Gastroesophageal sphincter (tissue), 4 donors: ENCODE results near the gene TTC7B. TPM values are rescaled to one million over a fixed set of nuclear protein-coding genes. Genes with fewer than 3 reads are reported as not detected.
"Not testable (repeated sequence)": the region's sequence is repeated elsewhere in the genome, so short reads cannot be mapped to it uniquely, and the experiment has no call there.

ENCODE experiments used
- ATAC-seq: fragments of 150-250 bp; one replicate; pipeline ENCODE4 v1.9.1; 2016; ENCODE audit warnings: mild to moderate bottlenecking, moderate library complexity
- H3K27ac ChIP-seq, 4 donors: fragments of 200-600 bp; sonication (generic) in 3 of 4; 1 replicate in 3 of 4; 2 replicates in 1 of 4; pipeline ENCODE4 v1.5.1; 2016 to 2019
- H3K27me3 ChIP-seq: fragments of 200-600 bp; sonication (generic); one replicate; pipeline ENCODE4 v1.5.1; 2019
- H3K36me3 ChIP-seq, 2 donors: fragments of 200-600 bp; sonication (generic); one replicate each; pipeline ENCODE4 v1.5.1; 2019; ENCODE audit warnings: control low read depth in 1 of 2
- H3K4me1 ChIP-seq, 3 donors: fragments of 200-600 bp; sonication (generic); 1 replicate in 2 of 3; 2 replicates in 1 of 3; pipeline ENCODE4 v1.5.1; 2016 to 2019; ENCODE audit warnings: control low read depth in 2 of 3
- H3K4me3 ChIP-seq, 2 donors: fragments of 200-600 bp; sonication (generic); one replicate each; pipeline ENCODE4 v1.5.1; 2019; ENCODE audit warnings: mild to moderate bottlenecking in 1 of 2, moderate library complexity in 1 of 2
- H3K9me3 ChIP-seq, 3 donors: fragments of 200-600 bp; sonication (generic); one replicate each; pipeline ENCODE4 v1.5.1; 2017 to 2019; ENCODE audit warnings: control low read depth in 2 of 3
- CTCF ChIP-seq, 4 experiments: fragments of 200-600 bp in 2 of 4; fragments of 450-650 bp in 2 of 4; sonication (generic) in 1 of 4; IDR thresholded peaks; one replicate each; pipeline ENCODE4 v1.5.1; 2017 to 2019; ENCODE audit warnings: antibody characterized with exemption in 4 of 4, mild to moderate bottlenecking in 2 of 4, moderate library complexity in 2 of 4
- EP300 ChIP-seq: sonication (generic); formaldehyde crosslinking; IDR thresholded peaks from one replicate; pipeline ENCODE4 v1.6.1; 2017; ENCODE audit warnings: antibody characterized with exemption, mild to moderate bottlenecking
- POLR2A ChIP-seq, 2 donors: fragments of 450-650 bp; IDR thresholded peaks; one replicate each; pipeline ENCODE4 v1.6.1; 2017; ENCODE audit warnings: antibody characterized with exemption in 2 of 2, mild to moderate bottlenecking in 2 of 2, moderate library complexity in 1 of 2
- POLR2AphosphoS5 ChIP-seq: sonication (generic); formaldehyde crosslinking; IDR thresholded peaks from one replicate; pipeline ENCODE4 v1.6.1; 2017; ENCODE audit warnings: antibody characterized with exemption
- WGBS, 2 donors: methylation state at CpG; one replicate each; pipeline ENCODE4 v1.1.5; 2018; ENCODE audit warnings: low coverage in 1 of 2; 5-methylcytosine and 5-hydroxymethylcytosine counted together
- total RNA-seq, 4 donors: library from RNA; depleted of rRNA; stranded (reverse); fragments of >200 nt; gene quantifications; one replicate each; pipeline ENCODE4 v1.1.0, GENCODE V29; 2016

TTC7B gene
- total RNA-seq, 4 donors from 2014 or later, result 59.0 to 170 (median 64.1) TPM

DNA sequence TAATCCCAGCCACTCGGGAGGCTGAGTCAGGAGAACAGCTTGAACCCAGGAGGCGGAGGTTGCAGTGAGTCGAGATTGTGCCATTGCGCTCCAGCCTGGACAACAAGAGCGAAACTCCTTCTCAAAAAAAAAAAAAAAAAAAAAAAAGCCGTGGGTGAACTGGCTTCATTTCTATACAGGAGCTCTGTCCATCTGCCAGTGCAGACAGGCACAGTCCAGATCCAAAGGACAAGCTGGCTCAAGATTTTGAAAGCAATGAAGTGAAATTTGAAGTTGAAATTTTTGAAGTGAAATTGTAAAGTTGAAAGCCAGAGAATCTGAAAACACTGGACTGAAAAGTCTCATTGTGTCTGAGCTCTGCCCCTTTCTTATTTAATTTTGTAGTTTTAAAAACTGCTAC, 284.7 kb downstream of the TTC7B start:
- no peaks in the 10 kb centered on the region for H3K27me3 ChIP-seq
- H3K36me3 ChIP-seq, result no peaks in the 10 kb centered on the region
- TF ChIP-seq POLR2AphosphoS5 (no peak), POLR2A (IDR thresholded peaks at IDR 0.05) (no peak), CTCF (IDR thresholded peaks at IDR 0.05) (no peak), EP300 (no peak)
- no peaks in the 10 kb centered on the region for H3K9me3 ChIP-seq
- H3K4me3 ChIP-seq, result no peak overlapping the region
- WGBS, 2 donors, result 83 to 100% methylated on average over 1 to 5 of the region's 6 CpGs
- H3K4me1 ChIP-seq, result peaks cover 0 to 32% (median 7%) of the 10 kb centered on the region in 3 donors
- no peak overlapping the region for H3K27ac ChIP-seq
- ATAC-seq, result no peak

GRCh38 chr14:90530523-90530922, 285.7 kb downstream of the TTC7B start:
- no peak for ATAC-seq
- peaks cover 0 to 22% (median 0%) of the 10 kb centered on the region in 3 donors for H3K4me1 ChIP-seq
- no peaks in the 10 kb centered on the region for H3K9me3 ChIP-seq
- 85 to 94% methylated on average over 4 to 7 of the region's 7 CpGs for WGBS, 2 donors
- H3K27me3 ChIP-seq, result no peaks in the 10 kb centered on the region
- no peak overlapping the region for H3K4me3 ChIP-seq
- no peaks in the 10 kb centered on the region for H3K36me3 ChIP-seq
- no peak overlapping the region for H3K27ac ChIP-seq
- TF ChIP-seq CTCF (IDR thresholded peaks at IDR 0.05) (no peak), POLR2AphosphoS5 (no peak), EP300 (no peak), POLR2A (IDR thresholded peaks at IDR 0.05) (no peak)

DNA sequence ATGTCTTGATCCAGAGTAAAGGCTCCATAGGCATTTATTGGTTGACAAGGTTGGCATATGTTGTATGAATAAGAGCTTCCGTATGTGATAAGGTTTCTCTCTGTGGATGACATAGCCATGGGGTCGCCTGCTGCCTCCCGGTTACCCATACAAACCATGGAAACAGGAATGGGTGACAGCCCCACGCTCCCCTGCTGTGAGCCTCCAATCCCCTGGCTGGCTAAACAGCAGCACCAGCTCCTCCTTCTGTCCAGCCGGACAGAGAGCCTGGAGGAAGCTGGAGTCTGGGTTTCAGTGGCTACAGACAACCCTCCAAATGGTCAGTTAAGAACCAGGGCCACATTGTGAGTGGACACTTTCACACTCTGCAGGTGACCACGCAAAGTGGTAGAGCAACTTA, 288.3 kb downstream of the TTC7B start:
- WGBS, 2 donors, result 94 to 100% methylated on average over 1 to 2 of the region's 6 CpGs
- Histone ChIP-seq H3K27me3 (no peaks in the 10 kb centered on the region), H3K9me3 (no peaks in the 10 kb centered on the region), H3K4me3 (no peak overlapping the region), H3K4me1 (peaks cover 3 to 19% (median 11%) of the 10 kb centered on the region in 3 donors), H3K27ac (no peak overlapping the region), H3K36me3 (no peaks in the 10 kb centered on the region)
- ATAC-seq, result no peak
- no peak for TF ChIP-seq POLR2A (IDR thresholded peaks at IDR 0.05)
- no peak for TF ChIP-seq POLR2AphosphoS5
- no peak for TF ChIP-seq EP300
- TF ChIP-seq CTCF (IDR thresholded peaks at IDR 0.05), result no peak

DNA sequence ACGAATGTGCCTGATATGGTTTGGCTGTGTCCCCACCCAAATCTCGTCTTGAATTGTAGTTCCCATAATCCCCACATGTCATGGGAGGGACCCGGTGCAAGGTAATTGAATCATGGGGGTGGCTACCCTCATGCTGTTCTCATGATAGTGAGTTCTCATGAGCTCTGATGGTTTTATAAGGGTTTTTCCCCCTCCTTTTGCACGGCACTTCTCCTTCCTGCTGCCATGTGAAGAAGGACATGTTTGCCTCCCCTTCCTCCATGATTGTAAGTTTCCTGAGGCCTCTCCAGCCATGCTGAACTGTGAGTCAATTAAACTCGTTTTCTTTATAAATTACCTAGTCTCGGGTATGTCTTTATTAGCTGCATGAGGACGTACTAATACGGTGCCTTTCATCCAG, 289.7 kb downstream of the TTC7B start:
- H3K36me3 ChIP-seq, result not testable (repeated sequence)

DNA sequence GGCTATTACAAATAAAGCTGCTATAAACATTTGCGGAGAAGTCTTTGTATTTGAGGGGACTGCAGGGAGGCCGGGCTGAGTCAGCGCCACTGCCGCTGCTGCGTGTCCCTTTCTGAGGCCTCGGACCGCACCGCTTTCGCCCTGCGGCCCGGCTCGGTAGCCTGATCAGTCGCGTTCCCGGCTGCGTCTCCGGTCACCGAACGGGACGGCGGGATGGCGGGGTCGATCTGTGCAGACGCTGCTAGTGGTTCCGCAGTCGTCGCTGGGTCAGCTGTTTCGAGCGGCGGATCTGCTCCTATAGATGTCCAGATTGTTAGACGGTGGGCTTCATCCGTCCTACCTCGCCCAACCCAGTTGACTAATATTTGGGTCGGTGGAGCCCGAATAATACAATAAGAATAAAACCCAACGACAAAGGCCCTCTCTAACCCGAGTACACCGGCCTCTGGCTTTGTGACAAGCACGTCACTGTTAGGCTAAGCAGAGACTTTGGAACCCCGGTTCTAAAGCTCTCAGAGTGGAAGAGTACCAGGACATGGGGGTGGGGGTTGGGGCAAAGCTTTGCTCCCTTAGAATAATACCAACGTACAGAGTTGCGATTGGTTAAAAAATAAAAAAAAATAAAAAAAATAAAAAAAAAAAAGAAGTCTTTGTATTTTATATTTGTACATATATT, 290.7 kb downstream of the TTC7B start:
- H3K36me3 ChIP-seq, H3K4me3 ChIP-seq, H3K9me3 ChIP-seq, H3K27me3 ChIP-seq, ATAC-seq: not testable (repeated sequence)
- peaks cover 5 to 44% (median 31%) of the 10 kb centered on the region in 3 donors for H3K4me1 ChIP-seq
- 86% methylated on average over 2 of the region's 42 CpGs; no CpG with 5 or more reads in 1 of the 2 donors for WGBS, 2 donors
- H3K27ac ChIP-seq, result peak overlapping the region in 2 of 4 donors; percentile 86 to 90

More for the DNA sequence above, 289.7 kb downstream of the TTC7B start:
- not testable (repeated sequence) for H3K9me3 ChIP-seq, H3K27ac ChIP-seq, H3K4me3 ChIP-seq, ATAC-seq, H3K27me3 ChIP-seq
- WGBS, 2 donors, result 69 to 76% methylated on average over 6 to 8 of the region's 8 CpGs
- H3K4me1 ChIP-seq, result peaks cover 3 to 33% (median 21%) of the 10 kb centered on the region in 3 donors
